Suprapubic skin (tissue), 3 donors: ENCODE measurements around the gene ZNF282.

Source experiments
- CTCF ChIP-seq, 2 donors: fragments of 200-600 bp in 1 of 2; fragments of 450-650 bp in 1 of 2; sonication (generic) in 1 of 2; IDR thresholded peaks; one replicate each; pipeline ENCODE4 v1.5.1; 2016 to 2019; ENCODE audit warnings: antibody characterized with exemption in 2 of 2, mild to moderate bottlenecking in 1 of 2, moderate library complexity in 1 of 2
- POLR2A ChIP-seq, 2 donors: fragments of 450-650 bp; IDR thresholded peaks; one replicate each; pipeline ENCODE4 v1.6.1; 2017; ENCODE audit warnings: antibody characterized with exemption in 2 of 2, mild to moderate bottlenecking in 2 of 2, moderate library complexity in 2 of 2

GRCh38 chr7:149223176-149223575 is 27.8 kb downstream of the ZNF282 start:
- TF ChIP-seq CTCF (IDR thresholded peaks at IDR 0.05) (no peak), POLR2A (IDR thresholded peaks at IDR 0.05) (no peak)
